Measurements from ENCODE around the gene TENT5A.
"Not testable (repeated sequence)": the region's sequence is repeated elsewhere in the genome, so short reads cannot be mapped to it uniquely, and the experiment has no call there.

Gene TENT5A

DNA sequence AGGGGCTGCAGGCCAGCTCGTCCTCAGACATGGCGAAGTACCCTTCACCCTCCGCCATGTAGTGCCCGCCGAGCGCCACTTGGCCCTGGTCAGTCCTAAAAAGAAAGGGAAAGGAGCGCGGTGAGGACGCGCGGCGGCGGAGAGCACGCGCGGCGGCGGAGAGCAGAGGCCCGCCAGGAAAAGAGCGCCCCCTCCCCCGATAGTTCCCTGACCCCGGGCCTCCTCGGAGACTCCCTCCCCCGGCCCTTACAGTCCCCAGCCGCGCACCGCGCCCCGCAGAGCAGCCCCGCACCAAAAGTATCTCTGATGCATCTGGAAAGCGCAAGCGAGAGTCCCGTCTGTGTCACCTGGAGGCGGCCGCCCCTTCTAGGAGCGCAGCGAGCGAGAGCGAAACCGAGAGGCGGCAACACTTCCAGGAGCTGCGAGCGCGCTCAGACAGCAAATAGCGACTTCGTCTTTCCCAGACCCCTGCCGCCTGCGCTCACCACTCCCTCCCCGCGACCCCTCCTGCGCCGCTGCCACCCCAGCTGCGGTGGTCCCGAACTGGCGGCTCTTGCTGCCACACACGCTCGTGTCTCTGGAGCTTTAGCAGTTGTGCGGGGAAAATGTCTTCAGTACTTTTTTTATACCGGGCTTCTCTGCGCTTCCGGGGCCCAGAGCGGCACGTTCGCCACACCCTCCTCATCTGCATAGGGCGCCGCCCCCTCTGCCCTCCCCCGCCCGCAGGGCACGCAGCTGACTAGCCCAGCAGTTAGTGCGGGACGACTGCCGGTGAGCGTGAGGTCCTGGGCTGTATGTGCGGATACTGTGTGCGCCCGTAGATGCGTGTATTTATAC is at the start of gene TENT5A:
TSS of gene TENT5A (minus strand) at position 598 of the 837 bp plus-strand sequence. CDS start at position 58, 540 bp downstream.
- DNase-seq = peak; percentile 61 to 70

DNA sequence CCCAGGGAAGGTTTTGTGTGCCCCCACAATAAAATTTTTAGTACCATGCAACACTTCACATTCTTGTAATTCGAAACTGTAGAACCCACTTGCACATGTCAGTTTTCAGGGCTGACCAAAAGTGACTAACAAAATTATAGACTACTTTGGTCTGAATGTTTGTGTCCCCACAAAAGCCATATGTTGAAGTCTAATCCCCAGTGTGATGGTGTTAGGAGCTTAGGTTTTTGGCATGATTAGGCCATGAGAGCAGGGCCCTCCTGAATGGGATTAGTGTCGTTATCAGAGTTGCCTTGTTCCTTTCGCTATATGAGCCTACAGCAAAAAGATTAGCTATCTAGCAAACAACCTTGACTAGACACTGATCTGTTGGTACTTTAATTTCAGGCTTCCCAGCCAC is 49.0 kb upstream of the TENT5A start:
- DNase-seq = no peak

DNA sequence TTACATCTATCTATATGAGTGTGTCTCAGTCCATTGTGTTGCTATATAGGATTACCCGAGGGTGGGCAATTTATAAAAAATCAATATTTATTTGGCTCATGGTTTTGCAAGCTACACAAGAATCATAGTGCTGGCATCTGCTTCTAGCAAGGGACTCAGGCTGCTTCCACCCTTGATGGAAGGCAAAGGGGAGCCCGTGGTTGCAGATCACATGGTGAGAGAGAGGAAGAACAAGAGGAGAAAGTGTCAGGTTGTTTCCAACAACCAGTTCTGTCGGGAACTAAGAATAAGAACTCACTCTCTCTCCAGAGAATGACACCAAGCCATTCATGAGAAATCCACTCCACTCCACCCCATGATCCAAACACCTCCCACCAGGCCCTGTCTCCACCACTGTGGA is 48.2 kb upstream of the TENT5A start:
- no peak for DNase-seq

DNA sequence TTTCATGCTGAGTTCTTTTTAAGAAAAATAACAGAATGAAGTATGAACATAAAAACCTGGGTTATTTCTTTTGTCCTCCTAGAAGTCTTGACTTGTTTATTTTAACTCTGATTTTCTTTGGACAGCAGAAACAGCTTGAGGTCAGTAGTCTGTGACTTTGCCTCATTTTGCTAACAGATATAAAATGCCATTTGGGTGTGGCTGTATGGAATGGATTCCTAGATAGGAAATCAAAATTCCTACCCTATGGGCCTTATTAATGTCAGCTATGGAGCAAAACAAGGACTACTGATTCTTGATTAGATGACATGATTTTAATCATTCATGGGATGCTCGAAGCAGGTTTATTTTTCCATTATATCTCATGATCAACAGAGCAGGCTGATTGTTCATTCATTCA is 46.8 kb upstream of the TENT5A start:
- DNase-seq = no peak

DNA sequence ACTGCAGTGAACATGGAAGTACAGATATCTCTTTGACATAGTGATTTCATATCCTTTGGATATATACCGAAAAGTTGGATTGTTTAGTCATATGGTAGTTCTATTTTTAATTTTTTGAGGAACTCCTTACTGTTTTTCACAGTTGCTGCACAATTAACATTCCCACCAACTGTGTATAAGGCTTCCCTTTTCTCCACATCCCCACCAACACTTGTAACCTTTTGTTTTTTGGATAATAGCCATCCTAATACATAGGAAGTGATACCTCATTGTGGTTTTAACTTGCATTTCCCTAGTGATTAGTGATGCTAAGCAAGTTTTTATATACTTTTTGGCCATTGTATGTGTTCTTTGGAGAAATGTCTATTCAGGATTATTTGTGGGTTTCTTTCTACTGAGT is 45.1 kb upstream of the TENT5A start:
- DNase-seq = no peak

DNA sequence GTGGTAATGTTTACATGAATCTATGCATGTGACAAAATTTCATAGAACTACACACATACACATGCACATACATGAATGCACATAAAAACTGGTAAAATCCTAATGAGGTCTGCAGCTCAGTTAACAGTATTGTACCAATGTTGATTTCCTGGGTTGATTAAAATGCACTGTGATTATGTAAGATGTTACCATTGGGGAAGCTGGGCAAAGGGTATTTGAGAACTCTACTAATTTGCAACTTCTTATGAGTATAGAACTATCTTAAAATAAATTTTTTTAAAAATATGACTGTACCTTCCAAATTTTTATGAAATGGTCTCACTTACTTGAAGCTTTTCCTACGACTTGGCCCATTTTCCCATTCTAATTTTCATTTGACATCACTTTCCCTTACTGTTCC is 43.4 kb upstream of the TENT5A start:
- no peak for DNase-seq

DNA sequence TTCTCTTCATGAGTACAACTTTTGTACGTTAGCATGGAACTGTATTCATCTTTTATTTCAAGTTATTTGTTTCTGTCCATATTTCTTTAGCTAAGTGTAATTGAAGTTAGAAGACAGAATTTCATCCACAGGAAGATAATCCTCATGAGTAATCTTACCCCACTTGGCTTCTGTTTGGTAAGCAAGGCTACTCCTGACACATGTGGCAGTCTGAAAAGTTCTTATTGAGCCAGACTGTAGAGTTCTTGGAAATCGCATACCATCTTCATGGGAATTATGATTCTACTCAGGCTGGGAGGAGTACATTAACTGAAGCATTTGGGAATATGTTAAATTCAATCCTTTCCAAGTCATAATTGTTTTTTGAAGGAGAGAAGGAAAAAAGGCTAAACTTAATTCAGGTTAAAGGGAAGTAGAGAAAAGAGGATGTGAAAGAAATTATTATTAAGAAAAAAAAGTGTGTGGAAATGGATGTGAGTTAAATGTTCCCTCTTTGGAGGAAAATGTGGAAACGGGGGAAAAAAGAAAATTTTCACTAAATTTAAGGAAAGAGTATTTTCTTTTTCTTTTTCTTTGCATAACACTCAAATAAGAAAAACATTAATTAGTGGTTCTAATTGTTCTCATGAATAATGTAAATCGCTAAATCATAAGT is 41.5 kb upstream of the TENT5A start:
- DNase-seq = no peak

DNA sequence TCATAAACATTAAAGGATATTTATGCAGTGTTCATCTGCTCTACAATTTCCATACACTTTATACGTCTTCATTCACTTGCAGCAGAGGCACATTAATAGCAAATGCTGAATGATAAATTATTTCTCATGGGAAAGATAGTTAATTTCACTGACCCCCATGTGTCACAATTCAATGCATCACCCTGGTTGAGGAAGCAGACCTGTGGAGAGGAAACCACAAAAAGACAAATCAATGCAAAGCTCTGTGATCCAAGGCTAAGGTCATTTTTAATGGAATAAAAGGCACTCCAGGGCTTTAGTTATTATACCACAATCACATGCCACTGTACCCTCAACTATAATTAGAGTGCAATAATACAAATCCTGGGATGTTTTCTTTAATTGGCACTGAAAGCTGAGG is 40.3 kb upstream of the TENT5A start:
- no peak for DNase-seq

DNA sequence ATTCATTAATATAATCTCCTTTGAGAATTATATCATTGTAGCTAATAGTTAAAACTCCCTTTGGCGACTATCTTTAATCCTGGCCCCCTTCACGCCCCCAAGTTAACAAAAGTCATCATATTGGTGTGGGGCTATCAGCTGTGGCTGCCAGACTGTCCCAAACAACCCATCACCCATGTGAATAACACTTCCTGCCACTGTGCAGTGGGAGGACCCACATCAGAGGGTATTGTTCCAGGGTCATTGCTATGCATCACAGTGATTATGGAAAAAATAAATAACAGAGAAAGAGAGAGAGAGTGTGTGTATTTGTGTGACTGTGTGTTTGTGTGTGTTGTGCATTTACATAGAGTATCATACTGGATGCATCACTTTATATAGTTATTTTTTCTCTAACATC is 39.3 kb upstream of the TENT5A start:
- DNase-seq = no peak

DNA sequence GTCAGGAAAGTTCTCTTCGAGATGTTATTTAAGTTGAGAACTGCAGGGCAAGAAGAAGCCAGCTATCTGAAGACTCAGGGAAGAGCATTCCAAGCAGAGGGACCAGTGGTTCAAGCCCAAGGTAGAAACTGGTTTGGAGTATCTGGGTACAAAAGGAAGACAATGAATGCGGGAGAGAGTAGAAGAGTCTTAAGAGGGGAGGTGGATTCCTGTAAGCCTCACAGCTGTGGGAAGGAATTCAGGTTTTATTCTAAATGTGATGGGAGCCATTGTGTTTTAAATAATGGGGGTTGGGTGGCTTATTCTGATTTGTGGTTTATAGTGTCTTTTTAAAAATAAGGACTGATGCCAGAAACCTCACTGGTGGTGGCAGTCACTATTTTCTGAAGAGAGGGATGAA is 37.6 kb upstream of the TENT5A start:
- no peak for DNase-seq

DNA sequence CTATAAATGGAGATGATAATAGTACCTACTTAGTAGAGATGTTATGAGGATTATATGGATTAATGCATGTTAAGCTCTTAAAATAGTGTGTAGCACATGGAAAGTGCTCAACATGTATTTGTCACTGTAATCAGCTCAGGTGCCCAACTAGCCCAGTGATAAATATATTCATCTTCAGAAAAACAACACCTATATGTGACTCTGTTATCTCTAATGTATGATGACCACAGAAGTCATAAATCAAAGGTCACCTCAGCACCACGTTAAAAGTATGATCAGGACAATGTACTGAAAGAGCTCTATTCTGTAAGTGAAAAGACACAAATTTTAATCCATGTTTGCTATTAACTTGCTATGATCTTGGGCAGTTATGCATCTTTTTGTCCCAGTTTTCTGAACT is 36.8 kb upstream of the TENT5A start:
- no peak for DNase-seq

DNA sequence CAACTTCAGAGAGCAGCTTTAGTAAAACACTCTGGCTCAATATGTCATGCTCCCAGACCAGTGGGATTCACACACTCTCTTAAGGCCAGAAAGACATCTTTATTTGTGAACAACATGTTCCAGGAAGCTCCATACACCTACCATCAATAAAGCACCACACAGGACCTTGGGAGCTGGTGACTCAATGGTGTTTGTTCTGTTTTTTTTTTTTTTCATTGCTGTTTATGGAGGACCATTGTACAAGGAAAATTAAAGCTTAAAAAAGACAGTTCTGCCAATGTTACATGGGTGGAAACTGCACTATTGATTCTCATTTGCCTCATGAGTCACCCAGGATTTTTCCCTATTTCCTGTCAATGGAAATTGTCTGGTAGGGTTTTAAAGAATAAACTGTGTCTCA is 36.3 kb upstream of the TENT5A start:
- no peak for DNase-seq

DNA sequence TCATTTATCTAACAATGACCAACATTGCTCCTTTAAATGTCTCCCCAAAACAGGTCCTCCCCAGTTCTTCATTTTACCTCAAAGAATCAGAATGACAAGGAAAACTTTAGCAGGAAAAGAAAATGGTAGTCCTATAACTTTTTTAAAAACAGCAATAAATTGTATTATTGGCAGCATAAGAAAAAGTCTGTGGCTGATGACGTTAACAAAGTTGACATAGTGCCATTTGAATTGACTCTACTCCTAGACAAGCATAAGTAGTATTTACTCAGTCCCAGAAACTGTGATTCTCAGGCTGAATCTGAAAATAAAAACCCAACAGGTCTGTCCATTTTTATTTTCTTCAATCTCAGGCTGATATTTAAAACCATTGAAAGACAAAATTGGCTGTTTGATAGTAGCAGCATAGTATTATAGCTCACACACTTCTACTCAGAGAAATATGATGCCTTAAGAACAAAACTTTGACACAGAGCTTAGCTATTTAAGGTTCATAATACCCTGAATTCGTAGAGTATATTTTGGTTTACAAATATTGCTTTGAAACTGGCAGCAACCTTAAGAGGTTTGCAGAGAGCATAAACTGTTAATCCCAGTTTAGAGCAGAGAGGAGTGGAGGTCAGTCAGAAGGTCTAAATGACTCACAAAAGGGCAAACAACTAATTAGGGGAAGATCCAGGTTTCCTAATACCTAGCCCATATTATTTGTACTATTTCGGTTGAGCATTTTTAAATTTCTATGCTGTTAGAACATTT is 35.0 kb upstream of the TENT5A start:
- no peak for DNase-seq

DNA sequence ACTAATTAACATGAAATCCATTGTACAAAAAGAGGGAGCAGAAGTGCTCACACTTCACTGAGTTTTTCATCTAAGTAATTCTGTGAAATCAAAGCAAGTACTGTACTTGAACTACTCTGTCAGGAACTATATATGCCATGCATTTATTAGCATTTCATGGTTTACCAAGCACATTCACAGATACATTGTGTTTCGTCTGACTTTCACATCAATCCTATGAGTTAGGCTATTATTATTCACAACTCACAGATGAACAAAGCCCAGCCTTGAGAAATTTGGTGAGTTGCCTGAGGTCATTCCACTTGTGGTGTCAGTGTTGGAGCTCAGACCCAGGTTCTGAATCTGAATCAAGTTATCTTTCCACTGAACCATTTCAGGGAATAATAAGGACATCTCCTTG is 33.7 kb upstream of the TENT5A start:
- DNase-seq = no peak

DNA sequence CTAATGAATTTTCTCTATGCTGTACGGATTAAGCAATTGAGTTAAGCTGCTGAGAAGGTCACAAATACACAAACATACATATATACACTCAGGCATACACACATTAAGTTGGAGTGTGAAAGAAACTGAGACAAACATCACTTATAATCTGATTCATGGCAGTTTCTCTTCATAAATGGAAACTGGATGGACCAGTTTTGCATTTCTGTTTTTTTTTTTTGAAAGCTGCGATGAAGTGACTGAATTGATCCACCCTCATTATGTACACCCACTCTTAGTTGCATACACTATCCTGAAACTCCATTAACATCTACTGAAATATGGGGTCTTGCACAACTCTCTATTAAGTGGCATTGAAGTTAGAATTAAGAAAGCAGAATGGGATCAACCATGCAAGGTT is 32.9 kb upstream of the TENT5A start:
- DNase-seq = no peak

DNA sequence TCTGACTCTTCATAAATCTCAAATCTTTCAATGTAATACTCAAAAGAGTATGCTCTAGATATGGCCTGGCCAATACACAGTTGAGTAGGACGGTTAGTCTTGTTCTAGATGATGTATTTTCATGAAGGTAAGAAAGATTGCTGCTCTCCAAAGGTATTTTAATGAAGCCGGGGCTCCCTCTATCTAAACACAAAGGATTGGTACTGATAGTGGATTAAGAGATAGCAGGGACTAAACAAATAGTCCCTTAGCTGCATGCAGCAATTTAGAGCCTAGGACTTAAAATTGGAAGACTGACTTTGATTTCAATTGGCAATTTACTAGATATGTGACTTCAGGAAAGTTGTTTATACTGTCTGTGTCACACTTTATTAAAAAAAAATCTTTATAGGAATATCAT is 31.4 kb upstream of the TENT5A start:
- DNase-seq = no peak

DNA sequence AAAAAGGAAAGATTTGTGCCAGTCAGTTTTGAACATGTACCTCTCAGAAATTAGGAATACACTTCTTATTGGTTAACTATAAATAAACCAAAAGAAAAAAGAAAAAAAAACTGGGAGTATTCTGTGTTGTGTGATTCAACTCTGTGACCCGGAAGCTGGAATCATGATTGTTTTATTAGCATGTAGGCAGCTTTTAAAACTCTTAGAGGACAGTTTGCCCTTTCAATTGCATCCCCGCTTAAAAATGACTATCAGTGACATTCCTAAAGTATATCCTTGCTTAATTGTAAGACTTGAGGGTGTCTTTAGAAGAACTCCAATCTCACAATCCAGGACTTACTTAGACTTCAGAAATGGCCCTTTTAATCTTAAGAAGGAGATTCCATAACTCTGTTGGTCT is 29.1 kb upstream of the TENT5A start:
- no peak for DNase-seq

DNA sequence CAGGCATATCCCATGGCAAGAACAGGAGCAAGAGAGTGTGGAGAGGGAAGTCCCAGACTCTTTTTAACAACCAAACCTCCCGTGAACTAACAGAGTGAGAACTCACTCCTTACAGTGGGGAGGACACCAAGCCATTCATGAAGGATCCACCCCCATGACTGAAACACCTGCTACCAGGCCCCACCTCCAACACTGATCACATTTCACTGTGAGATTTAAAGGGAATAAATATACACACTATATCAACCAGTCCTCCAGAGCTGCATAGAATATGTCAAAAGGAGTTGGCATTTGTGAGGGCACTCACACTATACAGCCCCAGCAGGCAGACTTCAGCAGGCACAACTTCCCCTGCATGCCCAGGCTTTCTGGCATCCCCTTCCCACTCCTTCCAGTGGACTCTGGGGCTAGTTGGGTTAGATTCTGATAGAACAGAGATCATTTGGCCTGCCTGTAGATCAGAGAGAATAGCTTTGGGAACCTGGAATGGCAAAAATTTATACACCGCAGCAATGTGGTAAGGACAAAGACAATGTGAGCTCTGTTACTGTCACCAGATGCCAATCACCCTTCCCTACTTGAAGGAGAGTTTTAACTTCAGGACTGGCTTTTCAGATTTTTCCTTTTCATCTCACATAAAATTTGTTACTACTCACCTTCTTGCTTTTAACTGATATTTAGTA is 25.2 kb upstream of the TENT5A start:
- no peak for DNase-seq

DNA sequence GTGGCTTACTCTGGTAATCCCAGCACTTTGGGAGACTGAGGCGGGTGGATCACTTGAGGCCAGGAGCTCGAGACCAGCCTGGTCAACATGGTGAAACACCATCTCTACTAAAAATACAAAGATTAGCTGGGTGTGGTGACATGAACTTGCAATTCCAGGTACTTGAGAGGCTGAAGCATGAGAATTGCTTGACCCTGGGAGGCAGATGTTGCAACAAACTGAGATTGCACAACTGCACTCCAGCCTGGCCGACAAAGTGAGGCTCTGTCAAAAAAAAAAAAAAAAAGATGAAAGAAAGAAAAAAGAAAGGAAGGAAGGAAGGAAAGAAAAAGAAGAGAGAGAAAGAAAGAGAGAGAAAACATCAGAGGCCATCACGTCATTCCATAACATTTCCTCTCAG is 23.7 kb upstream of the TENT5A start:
- not testable (repeated sequence) for DNase-seq

DNA sequence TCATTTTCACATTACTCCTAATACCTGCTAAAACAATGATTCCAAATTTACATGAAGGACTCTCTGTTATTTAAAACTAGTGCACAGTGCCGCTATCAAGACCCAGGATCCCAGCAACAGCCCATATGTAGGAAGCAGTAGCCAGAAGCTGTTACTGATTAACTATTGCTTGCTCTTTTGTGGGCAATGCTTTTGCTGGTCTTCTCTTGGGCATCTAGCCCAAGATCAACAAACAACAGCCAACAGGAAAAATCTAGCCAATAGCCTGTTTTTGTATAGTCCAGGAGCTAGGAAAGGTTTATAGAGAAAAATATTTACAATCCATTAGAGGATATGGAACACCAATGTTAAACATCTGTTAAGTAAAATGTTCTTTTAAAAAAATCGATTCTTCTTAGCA is 22.1 kb upstream of the TENT5A start:
- peak; percentile 42 to 87 for DNase-seq

DNA sequence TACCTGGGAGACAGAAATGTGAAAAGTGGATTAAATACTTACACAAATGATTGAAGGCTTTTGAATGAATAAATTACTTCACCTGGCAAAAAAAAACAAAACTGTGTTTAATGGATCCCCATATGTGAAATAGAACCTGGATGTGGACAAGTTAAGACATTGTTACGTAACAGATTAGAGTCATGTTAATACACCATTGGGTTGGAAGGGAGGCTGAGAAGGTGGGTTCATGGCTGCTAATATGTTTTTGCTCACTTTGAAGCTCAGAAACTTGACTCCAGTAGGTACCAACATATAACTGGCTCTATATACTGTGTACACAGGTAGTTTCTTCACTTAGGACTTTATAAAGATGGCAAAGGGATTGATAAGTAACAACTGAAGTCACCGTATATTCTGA is 21.4 kb upstream of the TENT5A start:
- no peak for DNase-seq

DNA sequence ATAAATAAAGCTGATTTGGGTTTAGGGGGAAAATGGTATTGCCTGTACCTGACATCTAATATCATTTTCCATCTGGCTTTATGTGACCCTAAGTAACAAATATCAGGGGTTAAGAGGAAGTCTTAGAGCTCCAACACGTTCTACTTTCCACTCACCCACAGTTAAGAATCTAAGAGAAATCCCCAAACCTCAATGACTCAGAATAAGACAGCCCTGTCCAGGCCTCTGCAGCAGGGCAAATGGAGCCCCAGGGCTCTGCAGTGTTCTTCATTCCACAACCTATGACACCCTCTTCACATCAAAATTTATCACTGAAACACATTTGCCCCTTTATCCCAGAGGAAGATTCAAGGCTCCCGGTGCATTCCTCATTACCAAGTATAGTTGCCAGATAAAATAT is 20.3 kb upstream of the TENT5A start:
- no peak for DNase-seq

DNA sequence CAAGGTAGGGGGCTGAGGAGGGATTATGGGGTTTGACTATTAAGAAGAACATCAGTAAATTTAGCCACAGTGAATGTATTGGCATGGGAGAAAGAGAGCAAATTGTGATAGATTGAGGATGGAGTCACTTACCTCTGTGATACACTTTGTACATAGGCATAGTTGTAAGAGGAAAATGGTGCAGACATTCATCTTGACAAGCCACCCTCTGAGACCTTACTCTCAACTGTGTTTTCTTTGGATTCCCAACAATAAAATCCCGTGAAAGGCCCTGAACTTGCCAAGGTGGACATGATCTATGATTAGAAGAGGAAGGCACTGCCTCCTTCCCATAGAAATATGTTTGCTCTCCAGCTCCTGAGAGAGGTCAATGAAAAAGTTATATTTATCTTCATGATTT is 18.6 kb upstream of the TENT5A start:
- DNase-seq = no peak
